B cell (primary cell): ENCODE data around the gene ARHGAP26. TPM values are rescaled to one million over a fixed set of nuclear protein-coding genes. Genes with fewer than 3 reads are reported as not detected.

Experiments used
- ATAC-seq: fragments of 200-7000 bp; cut with Tn5 transposase; one replicate; pipeline ENCODE4 v1.10.0; 2021; ENCODE audit warnings: low read depth, mild to moderate bottlenecking, moderate number of reproducible peaks, moderate library complexity
- CTCF ChIA-PET: fragments of 350-600 bp; sonication (Branson Sonifier 250); formaldehyde crosslinking; loops from one replicate; lab custom pipeline; 2021; ENCODE audit warnings: antibody characterized with exemption, inconsistent platforms; lab: Charles Lee
- POLR2A ChIA-PET: fragments of 350-600 bp; sonication (Branson Sonifier 250); formaldehyde crosslinking; loops from one replicate; lab custom pipeline; 2021; ENCODE audit warnings: antibody characterized with exemption; lab: Charles Lee
- DNase-seq: peaks from one replicate; pipeline ENCODE4 v3.0.0; 2013
- H2AFZ ChIP-seq: 2 replicates; pipeline ENCODE4 v1.6.1; 2012; ENCODE audit warnings: mild to moderate bottlenecking, low read depth, low read length; ENCODE audit not compliant: insufficient read depth, poor library complexity, severe bottlenecking
- H3K27ac ChIP-seq, 2 donors: 1 replicate in 1 of 2; 2 replicates in 1 of 2; pipeline ENCODE4 v1.5.1; 2012 to 2013; ENCODE audit warnings: low read length in 2 of 2, mild to moderate bottlenecking in 2 of 2, moderate library complexity in 1 of 2
- H3K27me3 ChIP-seq, 4 experiments: fragments of 200-600 bp in 1 of 4; sonication (generic) in 1 of 4; replicated peaks in 1 of 4; 1 replicate in 2 of 4; 2 replicates in 2 of 4; pipeline versions ENCODE4 v1.6.1 to v1.7.0; 2013 to 2016; ENCODE audit warnings: low read length in 3 of 4, mild to moderate bottlenecking in 2 of 4, mixed read lengths in 1 of 4, moderate library complexity in 1 of 4; ENCODE audit not compliant: insufficient read depth in 4 of 4, control insufficient read depth in 3 of 4; ENCODE audit errors: control extremely low read depth in 1 of 4
- H3K36me3 ChIP-seq, 2 experiments: replicated peaks in 1 of 2; 1 replicate in 1 of 2; 2 replicates in 1 of 2; pipeline versions ENCODE4 v1.6.1 to v1.7.1; 2013; ENCODE audit warnings: low read length in 1 of 2; ENCODE audit not compliant: insufficient read depth in 2 of 2, control insufficient read depth in 1 of 2; ENCODE audit errors: control extremely low read depth in 1 of 2, extremely low read depth in 1 of 2
- H3K4me1 ChIP-seq, 2 donors: fragments of 200-600 bp in 1 of 2; sonication (generic) in 1 of 2; 1 replicate in 1 of 2; 2 replicates in 1 of 2; pipeline versions ENCODE4 v1.5.1 to v1.6.1; 2013 to 2017; ENCODE audit warnings: low read length in 2 of 2; ENCODE audit not compliant: control insufficient read depth in 2 of 2, insufficient read depth in 2 of 2
- H3K4me2 ChIP-seq: replicated peaks from 2 replicates; pipeline ENCODE3; 2012; ENCODE audit warnings: mild to moderate bottlenecking, low read depth, low read length; ENCODE audit not compliant: poor library complexity, severe bottlenecking
- H3K4me3 ChIP-seq, 5 experiments: fragments of 200-600 bp in 1 of 5; sonication (generic) in 1 of 5; 1 replicate in 3 of 5; 2 replicates in 2 of 5; pipeline versions ENCODE4 v1.5.1 to v1.7.0; 2011 to 2016; ENCODE audit warnings: low read length in 4 of 5, mild to moderate bottlenecking in 4 of 5, low read depth in 2 of 5, control low read depth in 1 of 5, moderate library complexity in 1 of 5; ENCODE audit not compliant: insufficient read depth in 1 of 5; ENCODE audit errors: control extremely low read depth in 1 of 5, extremely low read depth in 1 of 5
- H3K79me2 ChIP-seq: fragments of 200-600 bp; sonication (generic); one replicate; pipeline ENCODE4 v1.6.0; 2016; ENCODE audit warnings: low read length; ENCODE audit not compliant: control insufficient read depth, insufficient read depth
- H3K9ac ChIP-seq: fragments of 200-600 bp; sonication (generic); 2 replicates; pipeline ENCODE4 v1.6.1; 2017; ENCODE audit warnings: mild to moderate bottlenecking, low read length, moderate library complexity
- H3K9me3 ChIP-seq, 3 donors: one replicate each; pipeline versions ENCODE4 v1.6.1 to v1.7.1; 2013; ENCODE audit warnings: low read length in 2 of 3; ENCODE audit not compliant: control insufficient read depth in 2 of 3, insufficient read depth in 1 of 3; ENCODE audit errors: control extremely low read depth in 1 of 3
- H4K20me1 ChIP-seq: 2 replicates; pipeline ENCODE4 v1.6.0; 2012; ENCODE audit warnings: mild to moderate bottlenecking, low read length; ENCODE audit not compliant: insufficient read depth, control insufficient read depth, poor library complexity, severe bottlenecking
- H3K27ac Mint-ChIP-seq: one replicate; pipeline ENCODE4 v1.8.0; 2021; ENCODE audit warnings: mixed read lengths
- H3K27me3 Mint-ChIP-seq: one replicate; pipeline ENCODE4 v1.8.0; 2021; ENCODE audit warnings: mixed read lengths
- H3K4me1 Mint-ChIP-seq: one replicate; pipeline ENCODE4 v1.8.0; 2021; ENCODE audit warnings: mixed read lengths
- H3K4me3 Mint-ChIP-seq: one replicate; pipeline ENCODE4 v1.8.0; 2021; ENCODE audit warnings: mixed read lengths
- H3K9me3 Mint-ChIP-seq: one replicate; pipeline ENCODE4 v1.8.0; 2022; ENCODE audit warnings: mixed read lengths; ENCODE audit not compliant: insufficient read depth
- CTCF ChIP-seq: fragments of 200-600 bp; IDR thresholded peaks from one replicate; pipeline ENCODE4 v1.8.0; 2022; ENCODE audit warnings: antibody characterized with exemption, mild to moderate bottlenecking
- EZH2 ChIP-seq: IDR thresholded peaks from 2 replicates; pipeline ENCODE4 v1.6.1; 2012; ENCODE audit warnings: borderline replicate concordance, low read depth, mild to moderate bottlenecking, moderate library complexity, low read length; ENCODE audit not compliant: insufficient read depth, poor library complexity, severe bottlenecking
- WGBS: methylation state at CpG from one replicate; pipeline ENCODE4 v1.1.5; 2013; ENCODE audit warnings: missing lambda C conversion rate; ENCODE audit not compliant: insufficient coverage; 5-methylcytosine and 5-hydroxymethylcytosine counted together
- intact Hi-C: fragments of 100-400 bp; cut with micrococcal nuclease; formaldehyde crosslinking; loops from one replicate; pipeline ENCODE4 v1.10.0; 2022
- polyA plus RNA-seq: library from polyadenylated mRNA; depleted of rRNA; stranded (reverse); fragments of >200 nt; gene quantifications from 2 replicates; pipeline ENCODE4 v1.2.3, GENCODE V29; 2012
- total RNA-seq, 2 donors: library from RNA; stranded (reverse); fragments of 120-200 nt in 1 of 2; gene quantifications; 1 replicate in 1 of 2; 2 replicates in 1 of 2; pipeline versions ENCODE4 v1.2.3 to v1.2.4, GENCODE V29; 2013 to 2022

ARHGAP26 gene
- total and polyA plus RNA-seq, 2 donors (not counting 1 experiment from before 2014, with no cell fraction given): 1.8 to 22.5 TPM

DNA sequence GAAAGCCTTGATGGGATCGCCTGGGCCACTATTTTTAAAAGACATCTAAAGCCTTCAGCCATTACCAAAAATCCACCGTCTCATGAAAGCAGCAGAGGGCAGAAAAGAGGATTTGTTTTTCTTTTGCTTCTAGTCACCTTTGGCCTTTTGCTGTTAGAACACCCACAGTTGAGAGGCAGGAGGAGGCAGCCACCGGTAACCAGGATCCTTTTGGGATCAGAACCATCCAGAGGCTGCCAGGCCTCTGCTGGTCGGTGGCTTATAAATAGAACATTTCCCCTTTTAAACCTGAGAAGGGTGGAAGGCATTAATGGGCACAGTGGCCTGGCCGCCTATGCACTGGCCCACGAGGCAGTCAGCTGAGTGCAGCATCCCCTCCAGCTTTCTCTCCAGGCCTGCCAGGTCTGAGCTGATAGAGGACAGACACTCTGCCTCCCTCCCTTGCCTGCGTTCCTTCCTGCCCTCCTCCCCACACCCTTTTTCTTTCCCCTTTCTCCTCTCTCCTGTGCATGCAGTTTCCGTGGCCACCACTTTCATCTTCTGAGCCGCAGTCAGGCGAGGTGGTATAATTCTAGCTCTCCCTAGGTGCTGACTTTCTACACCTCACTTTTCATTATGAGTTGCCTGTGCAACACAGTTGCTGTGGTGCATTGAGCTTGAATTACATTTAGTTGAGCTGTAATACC, 253.4 kb downstream of the ARHGAP26 start:
- TF ChIP-seq CTCF (no peak), EZH2 (no peak)
- Mint-ChIP-seq H3K9me3 (no peaks in the 10 kb centered on the region), H3K27me3 (no peaks in the 10 kb centered on the region), H3K4me1 (peaks cover 16% of the 10 kb centered on the region), H3K4me3 (no peak overlapping the region), H3K27ac (no peak overlapping the region)
- no peaks in the 10 kb centered on the region for H3K27me3 ChIP-seq
- no peak overlapping the region for H3K4me3 ChIP-seq
- no peaks in the 10 kb centered on the region for H4K20me1 ChIP-seq
- H3K9me3 ChIP-seq: no peaks in the 10 kb centered on the region
- POLR2A ChIA-PET: no interaction called here
- no peak for DNase-seq
- no peak overlapping the region for H3K9ac ChIP-seq
- no peak overlapping the region for H3K27ac ChIP-seq
- 72% methylated on average over 5 of the region's 10 CpGs for WGBS
- no peak overlapping the region for H2AFZ ChIP-seq
- no peak for ATAC-seq
- H3K4me2 ChIP-seq: no peak overlapping the region
- CTCF ChIA-PET: interaction anchor here (1.7 kb wide), 1 partner anchor 801 kb away, joined by 7 read pairs; no protein-coding TSS in a partner anchor
- H3K79me2 ChIP-seq: no peaks in the 10 kb centered on the region
- no peaks in the 10 kb centered on the region for H3K4me1 ChIP-seq
- intact Hi-C loops: no loop called here
- H3K36me3 ChIP-seq: no peaks in the 10 kb centered on the region

- intact Hi-C loops: no loop called here
These were observed 254.2 kb downstream of the ARHGAP26 start for GRCh38 chr5:143024228-143024920.

More at GRCh38 chr5:143024228-143024920, 254.2 kb downstream of the ARHGAP26 start:
- Histone ChIP-seq H3K4me1 (peaks cover under 1% of the 10 kb centered on the region in 2 donors), H3K9ac (no peak overlapping the region), H3K4me2 (no peak overlapping the region), H3K79me2 (no peaks in the 10 kb centered on the region), H3K4me3 (no peak overlapping the region), H3K36me3 (no peaks in the 10 kb centered on the region), H2AFZ (no peak overlapping the region), H3K9me3 (no peaks in the 10 kb centered on the region), H4K20me1 (no peaks in the 10 kb centered on the region), H3K27me3 (no peaks in the 10 kb centered on the region), H3K27ac (no peak overlapping the region)
- Mint-ChIP-seq H3K27ac (no peak overlapping the region), H3K9me3 (no peaks in the 10 kb centered on the region), H3K4me1 (peaks cover 14% of the 10 kb centered on the region), H3K4me3 (no peak overlapping the region), H3K27me3 (no peaks in the 10 kb centered on the region)
- TF ChIP-seq EZH2 (no peak), CTCF (no peak)
- 80% methylated on average over 4 of the region's 5 CpGs for WGBS
- POLR2A ChIA-PET: no interaction called here
- DNase-seq (no peak), ATAC-seq (no peak)
- CTCF ChIA-PET: interaction anchor here (0.6 to 1.7 kb wide), 2 partner anchors 103 to 800 kb away, joined by 3 to 7 read pairs; no protein-coding TSS in a partner anchor
